ENCODE results near the gene THOC7. TPM values are rescaled to one million over a fixed set of nuclear protein-coding genes. Genes with fewer than 3 reads are reported as not detected.

The THOC7 gene
- total RNA-seq, 1 experiment from 2014 or later = 67.3 TPM

GRCh38 chr3:63900459-63900858, 36.9 kb upstream of the THOC7 start:
- CTCF ChIA-PET = no interaction called here

DNA sequence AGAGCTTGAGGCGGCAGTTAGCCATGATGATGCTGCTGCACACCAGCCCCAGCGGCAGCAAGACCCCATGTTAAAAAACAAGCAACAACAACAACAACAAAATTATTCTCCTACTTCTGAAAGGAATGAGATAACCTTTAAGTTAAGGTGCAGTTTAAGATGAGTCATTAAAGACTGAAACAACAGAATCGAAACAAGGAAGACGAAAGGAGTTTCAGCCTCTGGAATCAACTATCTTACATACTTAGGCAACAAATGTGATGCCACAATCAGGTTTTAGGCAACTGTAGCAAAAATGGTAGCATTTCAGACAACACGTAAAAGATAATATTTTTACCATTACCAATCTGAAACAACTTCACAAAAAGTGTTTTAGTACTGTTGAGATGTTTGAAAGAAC, 36.4 kb upstream of the THOC7 start:
- Histone ChIP-seq H4K20me1 (ENCODE audit: insufficient read depth) (no peaks in the 10 kb centered on the region), H3K4me3 (replicated peaks in 1 of 2; ENCODE audit: low read depth in 1 of 2, low read length in 2 of 2) (no peak overlapping the region), H3K9me3 (ENCODE audit: control insufficient read depth in 1 of 2, insufficient read depth in 1 of 2, low read depth in 1 of 2, low read length in 2 of 2) (no peaks in the 10 kb centered on the region), H2AFZ (ENCODE audit: low read depth, low read length, poor library complexity, severe bottlenecking) (no peak overlapping the region), H3K9ac (ENCODE audit: low read length) (no peak overlapping the region), H3K4me2 (ENCODE audit: low read length) (no peak overlapping the region), H3K4me1 (ENCODE audit: control insufficient read depth in 1 of 2, insufficient read depth in 2 of 2, low read length in 2 of 2) (no peaks in the 10 kb centered on the region), H3K36me3 (ENCODE audit: control insufficient read depth in 1 of 2, insufficient read depth in 2 of 2, low read length in 2 of 2) (peaks cover 0 to 10% of the 10 kb centered on the region in 2 experiments; a peak in 1 of 4 replicates), H3K79me2 (ENCODE audit: insufficient read depth, low read length) (peaks cover under 1% of the 10 kb centered on the region; the same call in 1 of the 2 replicates), H3K27ac (ENCODE audit: low read depth, low read length) (no peak overlapping the region), H3K27me3 (ENCODE audit: insufficient read depth, low read length) (no peaks in the 10 kb centered on the region), H3K9me2 (ENCODE audit: insufficient read depth) (no peaks in the 10 kb centered on the region)
- RAD21 ChIA-PET (ENCODE audit: low non-redundant PET in 1 of 2, low total read pairs in 2 of 2, uncharacterized antibody in 2 of 2, unreplicated experiment in 2 of 2) = no interaction called here
- POLR2A ChIA-PET = no interaction called here
- ATAC-seq = no peak
- intact Hi-C loops (cut with micrococcal nuclease) = no loop called here
- BruUV-seq (replicated peaks) = no TSS peak
- DNase-seq (ENCODE audit: low read depth, low spot score) = no peak
- CTCF ChIA-PET = no interaction called here
- TF ChIP-seq ZFX (IDR thresholded peaks at IDR 0.05) = no peak
- no peak for TF ChIP-seq EZH2phosphoT487 (IDR thresholded peaks at IDR 0.05; ENCODE audit: borderline replicate concordance)
- TF ChIP-seq TCF7L2 (IDR thresholded peaks at IDR 0.05; ENCODE audit: borderline replicate concordance, extremely low read depth, insufficient read depth, insufficient read length) = no peak
- TF ChIP-seq EGR1 (IDR thresholded peaks at IDR 0.05; ENCODE audit: low read depth) = no peak
- no peak for TF ChIP-seq ATF3 (IDR thresholded peaks at IDR 0.05)
- TF ChIP-seq SRF (IDR thresholded peaks at IDR 0.05; ENCODE audit: low read depth) = no peak
- no peak for TF ChIP-seq CTCF (IDR thresholded peaks at IDR 0.05 in 2 of 3, conservative IDR thresholded peaks at IDR 0.05 in 1 of 3; ENCODE audit: borderline replicate concordance in 1 of 3, insufficient read depth in 1 of 3, low read depth in 2 of 3, low read length in 2 of 3)
- TF ChIP-seq, protein P1, sequence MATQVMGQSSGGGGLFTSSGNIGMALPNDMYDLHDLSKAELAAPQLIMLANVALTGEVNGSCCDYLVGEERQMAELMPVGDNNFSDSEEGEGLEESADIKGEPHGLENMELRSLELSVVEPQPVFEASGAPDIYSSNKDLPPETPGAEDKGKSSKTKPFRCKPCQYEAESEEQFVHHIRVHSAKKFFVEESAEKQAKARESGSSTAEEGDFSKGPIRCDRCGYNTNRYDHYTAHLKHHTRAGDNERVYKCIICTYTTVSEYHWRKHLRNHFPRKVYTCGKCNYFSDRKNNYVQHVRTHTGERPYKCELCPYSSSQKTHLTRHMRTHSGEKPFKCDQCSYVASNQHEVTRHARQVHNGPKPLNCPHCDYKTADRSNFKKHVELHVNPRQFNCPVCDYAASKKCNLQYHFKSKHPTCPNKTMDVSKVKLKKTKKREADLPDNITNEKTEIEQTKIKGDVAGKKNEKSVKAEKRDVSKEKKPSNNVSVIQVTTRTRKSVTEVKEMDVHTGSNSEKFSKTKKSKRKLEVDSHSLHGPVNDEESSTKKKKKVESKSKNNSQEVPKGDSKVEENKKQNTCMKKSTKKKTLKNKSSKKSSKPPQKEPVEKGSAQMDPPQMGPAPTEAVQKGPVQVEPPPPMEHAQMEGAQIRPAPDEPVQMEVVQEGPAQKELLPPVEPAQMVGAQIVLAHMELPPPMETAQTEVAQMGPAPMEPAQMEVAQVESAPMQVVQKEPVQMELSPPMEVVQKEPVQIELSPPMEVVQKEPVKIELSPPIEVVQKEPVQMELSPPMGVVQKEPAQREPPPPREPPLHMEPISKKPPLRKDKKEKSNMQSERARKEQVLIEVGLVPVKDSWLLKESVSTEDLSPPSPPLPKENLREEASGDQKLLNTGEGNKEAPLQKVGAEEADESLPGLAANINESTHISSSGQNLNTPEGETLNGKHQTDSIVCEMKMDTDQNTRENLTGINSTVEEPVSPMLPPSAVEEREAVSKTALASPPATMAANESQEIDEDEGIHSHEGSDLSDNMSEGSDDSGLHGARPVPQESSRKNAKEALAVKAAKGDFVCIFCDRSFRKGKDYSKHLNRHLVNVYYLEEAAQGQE (IDR thresholded peaks at IDR 0.05; ENCODE audit: low read depth) = no peak
- no peak for TF ChIP-seq POLR2A (IDR thresholded peaks at IDR 0.05; ENCODE audit: borderline replicate concordance, extremely low read depth, insufficient read depth, insufficient read length)

More at GRCh38 chr3:63900459-63900858, 36.9 kb upstream of the THOC7 start:
- H3K9ac ChIP-seq (ENCODE audit: low read length) = no peak overlapping the region
- no peak overlapping the region for H3K4me3 ChIP-seq (replicated peaks in 1 of 2; ENCODE audit: low read depth in 1 of 2, low read length in 2 of 2)
- no peak overlapping the region for H2AFZ ChIP-seq (ENCODE audit: low read depth, low read length, poor library complexity, severe bottlenecking)
- no peaks in the 10 kb centered on the region for H3K27me3 ChIP-seq (ENCODE audit: insufficient read depth, low read length)
- intact Hi-C loops (cut with micrococcal nuclease) = no loop called here
- ATAC-seq = no peak
- H3K4me1 ChIP-seq (ENCODE audit: control insufficient read depth in 1 of 2, insufficient read depth in 2 of 2, low read length in 2 of 2) = no peaks in the 10 kb centered on the region
- TF ChIP-seq SP1 (IDR thresholded peaks at IDR 0.05; ENCODE audit: low read depth) (no peak), TCF7L2 (IDR thresholded peaks at IDR 0.05; ENCODE audit: borderline replicate concordance, extremely low read depth, insufficient read depth, insufficient read length) (no peak), SIN3A (IDR thresholded peaks at IDR 0.05; ENCODE audit: low read depth) (no peak), POLR2A (IDR thresholded peaks at IDR 0.05; ENCODE audit: borderline replicate concordance, extremely low read depth, insufficient read depth, insufficient read length) (no peak), ZNF274 (IDR thresholded peaks at IDR 0.05; ENCODE audit: low read depth, low read length) (no peak), FOSL1 (IDR thresholded peaks at IDR 0.05; ENCODE audit: low read depth) (no peak), YY1 (IDR thresholded peaks at IDR 0.05; ENCODE audit: extremely low read depth, insufficient replicate concordance, low read depth, low read length) (no peak), ELF1 (IDR thresholded peaks at IDR 0.05; ENCODE audit: borderline replicate concordance, low read depth) (no peak), ZFX (IDR thresholded peaks at IDR 0.05) (no peak), POLR2AphosphoS5 (IDR thresholded peaks at IDR 0.05; ENCODE audit: low read depth, low read length) (no peak), RAD21 (IDR thresholded peaks at IDR 0.05; ENCODE audit: low read depth) (no peak), ATF3 (IDR thresholded peaks at IDR 0.05) (no peak), EZH2phosphoT487 (IDR thresholded peaks at IDR 0.05; ENCODE audit: borderline replicate concordance) (no peak)
- no peak for DNase-seq (ENCODE audit: low read depth, low spot score)
- H3K27ac ChIP-seq (ENCODE audit: low read depth, low read length) = no peak overlapping the region
- RAD21 ChIA-PET (ENCODE audit: low non-redundant PET in 1 of 2, low total read pairs in 2 of 2, uncharacterized antibody in 2 of 2, unreplicated experiment in 2 of 2) = no interaction called here
- no peaks in the 10 kb centered on the region for H3K79me2 ChIP-seq (ENCODE audit: insufficient read depth, low read length)
- POLR2A ChIA-PET = no interaction called here
- H3K9me3 ChIP-seq (ENCODE audit: control insufficient read depth in 1 of 2, insufficient read depth in 1 of 2, low read depth in 1 of 2, low read length in 2 of 2) = no peaks in the 10 kb centered on the region
- H4K20me1 ChIP-seq (ENCODE audit: insufficient read depth) = no peaks in the 10 kb centered on the region
- no peak overlapping the region for H3K4me2 ChIP-seq (ENCODE audit: low read length)
- BruUV-seq (replicated peaks) = no TSS peak
- peaks cover 0 to 10% of the 10 kb centered on the region in 2 experiments; a peak in 1 of 4 replicates for H3K36me3 ChIP-seq (ENCODE audit: control insufficient read depth in 1 of 2, insufficient read depth in 2 of 2, low read length in 2 of 2)
- H3K9me2 ChIP-seq (ENCODE audit: insufficient read depth) = no peaks in the 10 kb centered on the region

Measured in HCT116 (cell line).